HG02588 (cell line): Measurements from ENCODE around the gene SORCS2.

ENCODE experiments used
- ATAC-seq: cut with Tn5 transposase; IDR thresholded peaks from one replicate; pipeline ENCODE4 v1.9.1; 2021; ENCODE audit warnings: mild to moderate bottlenecking, moderate library complexity; ENCODE audit not compliant: unreplicated experiment

The SORCS2 gene

DNA sequence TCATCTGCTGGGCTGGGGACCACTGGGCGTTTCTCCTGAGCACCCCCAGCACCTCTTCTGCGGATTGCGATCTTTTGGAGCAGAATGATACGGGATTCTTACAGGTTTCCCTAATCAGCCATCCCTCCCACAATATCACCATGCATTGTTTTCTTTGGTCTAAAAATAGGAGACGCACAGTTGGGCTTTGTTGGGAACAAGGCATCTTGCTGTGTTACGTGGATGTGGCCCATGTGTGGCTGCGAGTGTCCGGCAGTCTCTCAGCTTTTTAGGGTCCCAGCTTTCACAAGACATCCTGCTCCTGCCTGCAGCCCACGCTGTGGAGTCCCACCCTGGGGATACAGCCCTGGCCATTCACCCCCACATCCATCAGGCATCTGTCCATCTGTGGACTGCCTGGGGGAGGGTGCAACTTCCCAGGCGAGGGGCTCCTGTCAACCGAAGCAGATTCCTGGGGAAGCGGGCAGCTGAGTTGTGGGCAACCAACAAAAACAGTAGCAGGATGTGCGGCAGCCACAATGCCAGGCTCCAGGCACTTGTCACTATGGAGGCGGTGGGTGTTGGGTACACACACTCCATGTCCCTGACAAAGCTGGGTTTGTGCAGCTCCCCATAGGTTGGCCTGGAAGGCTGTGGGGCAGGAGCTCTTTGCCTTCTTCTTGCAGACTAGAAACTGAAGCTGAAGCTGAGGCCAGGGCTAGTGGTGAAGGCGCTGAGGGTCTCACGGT lies 427.9 kb downstream of the SORCS2 start:
- ATAC-seq = no peak

- ATAC-seq = no peak
These were observed 428.5 kb downstream of the SORCS2 start for GRCh38 chr4:7620814-7621176.

GRCh38 chr4:7621252-7622035 lies 429.1 kb downstream of the SORCS2 start:
- ATAC-seq = no peak

GRCh38 chr4:7622371-7622770 lies 430.0 kb downstream of the SORCS2 start:
- ATAC-seq = no peak

GRCh38 chr4:7623468-7623867 lies 431.1 kb downstream of the SORCS2 start:
- no peak for ATAC-seq

DNA sequence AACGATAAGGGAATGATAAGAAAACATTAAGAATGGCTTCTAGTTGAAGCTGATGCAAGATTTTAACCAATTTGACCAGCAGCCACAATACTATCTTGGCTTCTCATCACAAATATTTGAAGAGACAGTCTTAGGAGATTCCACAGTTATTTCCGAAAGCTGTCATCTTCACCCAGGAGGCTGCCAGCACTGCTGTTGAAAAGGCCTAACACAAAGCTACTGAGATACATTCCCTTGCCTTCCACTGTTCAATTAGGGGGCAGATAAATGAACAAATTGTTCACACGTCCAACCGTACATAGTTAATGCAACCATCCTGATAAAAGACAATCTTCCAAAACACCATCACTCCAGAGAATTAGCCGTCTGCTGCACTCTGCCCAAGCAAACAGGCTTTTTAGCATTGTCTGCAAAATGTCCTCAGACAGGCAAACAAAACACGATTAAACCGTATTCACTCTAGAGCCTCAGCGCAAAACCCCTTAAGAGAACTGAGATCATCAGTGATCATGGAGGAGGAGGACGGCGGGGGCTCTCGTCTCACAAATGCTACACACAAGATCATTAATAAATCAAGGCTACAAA lies 432.1 kb downstream of the SORCS2 start:
- no peak for ATAC-seq

DNA sequence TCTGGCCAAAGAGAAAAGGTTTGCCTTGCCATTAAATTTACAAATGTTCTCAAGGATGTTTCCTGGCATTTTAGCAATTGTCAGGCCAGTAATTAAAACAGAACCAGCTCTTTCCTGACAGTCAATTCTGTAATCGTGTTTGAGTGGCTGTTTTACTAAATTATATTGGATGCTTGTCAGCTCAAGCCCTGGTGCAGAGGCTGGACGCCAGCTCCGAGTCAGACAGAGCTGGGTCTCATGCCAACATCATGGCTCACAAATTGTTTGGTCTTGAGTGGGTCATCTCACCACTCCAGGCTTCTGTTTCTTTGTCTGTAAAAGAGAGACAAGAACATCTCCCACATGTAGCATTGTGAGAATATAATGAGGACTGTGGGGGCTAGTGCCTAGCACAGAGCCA lies 432.7 kb downstream of the SORCS2 start:
- no peak for ATAC-seq

DNA sequence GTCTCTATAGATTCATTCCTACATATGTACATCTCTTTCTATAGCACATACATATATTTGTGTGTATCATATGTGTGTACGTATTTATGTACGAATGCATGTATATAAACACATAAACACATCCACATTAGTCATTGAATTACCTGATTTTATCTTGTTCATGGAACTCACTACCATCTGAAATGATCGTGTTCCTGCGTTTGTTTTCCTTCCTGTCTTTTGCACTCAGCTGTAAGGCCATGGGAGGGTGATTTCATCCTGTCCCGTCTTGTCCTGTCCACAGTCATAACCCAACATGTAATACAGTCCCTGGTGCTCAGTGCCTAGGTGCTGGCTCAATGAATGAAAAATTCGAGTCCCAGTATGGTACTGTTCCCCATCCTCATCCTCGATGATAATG lies 434.2 kb downstream of the SORCS2 start:
- ATAC-seq = no peak

DNA sequence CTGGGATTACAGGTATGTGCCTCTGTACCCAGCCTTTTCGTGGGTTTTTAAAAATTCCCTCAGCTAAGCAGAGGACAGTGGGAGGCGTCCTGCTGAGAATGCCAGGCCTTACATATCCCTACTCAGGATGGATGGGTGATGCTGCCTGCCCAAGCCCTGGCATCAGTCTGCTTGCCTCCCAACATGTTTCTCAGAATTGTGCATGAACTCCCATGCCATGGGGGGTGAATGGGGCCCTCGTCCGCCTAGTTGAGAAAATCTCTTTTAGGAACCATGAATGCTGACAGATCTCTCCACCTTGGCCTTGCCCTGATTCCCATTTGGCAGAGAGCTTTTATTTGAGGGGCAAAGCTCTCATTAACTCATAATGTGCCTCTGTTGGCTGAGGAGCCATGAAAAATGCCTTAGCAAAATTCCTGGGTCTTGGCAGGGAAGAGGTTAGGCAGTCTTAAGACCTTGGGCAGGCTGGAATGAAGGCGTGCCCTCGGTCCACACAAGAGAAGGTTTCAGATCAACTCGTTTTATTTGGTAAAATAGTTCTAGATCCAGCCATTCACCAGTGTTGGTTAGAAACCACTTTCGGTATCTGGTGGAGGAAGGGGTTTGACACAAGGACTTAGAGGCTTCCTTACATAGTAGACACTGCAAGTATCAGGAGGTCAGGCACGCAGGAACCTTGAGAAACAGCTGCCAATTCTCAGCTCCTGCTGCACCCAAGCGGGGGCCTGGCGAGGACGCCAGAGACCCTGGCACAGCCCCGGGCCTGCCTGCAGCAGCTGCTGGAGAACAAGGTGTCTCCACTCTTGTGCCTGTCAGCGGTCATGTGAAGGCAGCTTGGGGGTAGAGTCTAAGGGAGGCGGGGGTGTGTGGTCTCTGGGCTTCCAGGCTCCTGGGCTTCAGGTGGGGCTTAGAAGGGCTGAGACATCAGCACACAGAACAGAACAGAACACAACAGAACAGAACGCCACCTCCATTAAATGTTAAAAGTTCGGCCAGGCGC lies 435.2 kb downstream of the SORCS2 start:
- ATAC-seq = no peak

DNA sequence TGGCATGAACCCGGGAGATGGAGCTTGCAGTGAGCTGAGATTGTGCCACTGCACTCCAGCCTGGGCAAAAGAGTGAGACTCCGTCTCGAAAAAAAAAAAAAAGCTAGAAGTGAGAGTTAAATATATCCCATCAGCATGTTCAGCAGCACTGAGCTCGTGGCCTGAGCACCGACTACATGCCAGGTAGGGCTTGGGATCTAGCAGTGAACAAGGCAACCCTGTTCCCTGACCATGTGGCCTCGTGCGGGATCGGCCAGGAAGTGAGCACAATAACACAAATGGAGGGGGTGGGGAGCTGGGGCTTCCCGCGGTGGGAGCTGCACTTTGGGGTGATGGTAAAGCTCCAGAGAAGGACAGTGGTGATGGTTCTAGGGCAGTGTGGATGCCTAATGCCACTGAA lies 436.1 kb downstream of the SORCS2 start:
- no peak for ATAC-seq

GRCh38 chr4:7629501-7630254 lies 437.3 kb downstream of the SORCS2 start:
- no peak for ATAC-seq

DNA sequence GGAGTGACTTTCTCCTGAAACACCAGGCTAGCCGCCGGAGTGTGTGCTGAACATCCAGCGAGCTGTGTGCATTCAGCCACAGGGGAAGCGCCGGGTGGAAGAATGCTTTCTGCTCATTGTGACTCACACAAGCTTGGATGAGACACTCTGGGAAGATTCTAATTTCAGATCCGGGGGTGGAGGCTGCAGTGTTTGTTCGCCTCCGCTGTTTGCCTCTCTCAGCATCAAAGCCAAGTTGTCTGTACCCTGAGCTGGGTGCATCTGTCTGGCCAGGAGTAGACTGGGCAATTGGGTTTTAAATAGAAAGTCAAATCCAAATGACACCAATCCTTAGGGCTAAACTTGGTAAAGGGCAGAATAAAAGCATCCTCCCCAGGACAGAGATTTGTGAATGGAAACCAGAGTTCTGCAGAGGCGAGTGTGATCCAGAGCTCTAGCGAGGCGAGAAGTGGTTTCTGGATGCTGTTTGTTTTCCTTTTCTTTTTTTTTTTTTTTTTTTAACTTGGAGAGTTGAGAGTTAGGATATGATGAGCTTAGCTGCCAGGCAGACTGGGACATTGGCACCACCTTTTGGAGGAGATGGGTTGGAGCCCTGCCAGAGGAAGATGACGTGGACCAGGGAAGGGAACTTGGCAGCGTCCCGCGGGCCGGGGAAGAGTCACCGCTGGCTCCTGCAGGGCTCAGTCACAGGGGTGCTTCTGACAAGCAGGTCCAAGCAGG lies 438.4 kb downstream of the SORCS2 start:
- ATAC-seq = no peak

- no peak for ATAC-seq
These were observed 439.1 kb downstream of the SORCS2 start for GRCh38 chr4:7631288-7632014.

DNA sequence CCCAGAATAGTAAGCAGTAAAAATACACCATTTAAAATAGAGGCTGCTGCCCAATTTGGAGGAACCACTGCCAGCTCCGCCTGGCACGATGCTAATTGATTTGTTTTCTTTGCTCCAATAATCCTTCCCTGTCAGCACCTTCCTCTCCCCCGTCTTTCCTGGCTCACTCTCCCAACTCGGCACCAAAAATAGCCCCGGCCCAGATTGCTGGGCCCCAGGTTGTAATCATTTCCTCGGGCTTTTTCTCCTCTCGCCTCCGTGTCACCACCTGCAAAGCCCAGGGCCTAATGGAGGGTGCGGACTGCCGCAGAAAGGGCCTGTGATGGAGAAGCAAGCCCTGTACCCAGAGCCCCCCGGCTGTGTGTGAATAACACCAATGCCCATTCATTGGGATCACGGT lies 440.0 kb downstream of the SORCS2 start:
- ATAC-seq = no peak

DNA sequence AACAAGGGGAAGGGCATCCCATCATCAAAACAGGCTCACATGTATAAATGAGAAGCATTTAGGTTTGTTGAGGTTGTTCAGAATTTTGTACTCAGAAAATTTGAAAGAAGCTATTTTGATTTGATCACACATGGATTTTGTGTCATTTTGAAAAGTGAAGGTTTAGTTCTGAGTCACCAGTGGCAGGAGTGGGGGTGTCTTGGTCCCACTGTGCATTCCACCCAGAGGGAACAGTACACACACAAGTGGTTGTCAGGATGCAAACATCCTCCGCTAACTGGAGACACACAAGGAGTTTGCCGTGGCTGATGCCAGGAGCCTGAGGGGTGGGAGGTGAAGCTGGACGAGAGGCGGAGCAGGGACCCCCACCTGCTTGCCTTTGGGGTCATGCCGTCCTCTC lies 440.6 kb downstream of the SORCS2 start:
- no peak for ATAC-seq

DNA sequence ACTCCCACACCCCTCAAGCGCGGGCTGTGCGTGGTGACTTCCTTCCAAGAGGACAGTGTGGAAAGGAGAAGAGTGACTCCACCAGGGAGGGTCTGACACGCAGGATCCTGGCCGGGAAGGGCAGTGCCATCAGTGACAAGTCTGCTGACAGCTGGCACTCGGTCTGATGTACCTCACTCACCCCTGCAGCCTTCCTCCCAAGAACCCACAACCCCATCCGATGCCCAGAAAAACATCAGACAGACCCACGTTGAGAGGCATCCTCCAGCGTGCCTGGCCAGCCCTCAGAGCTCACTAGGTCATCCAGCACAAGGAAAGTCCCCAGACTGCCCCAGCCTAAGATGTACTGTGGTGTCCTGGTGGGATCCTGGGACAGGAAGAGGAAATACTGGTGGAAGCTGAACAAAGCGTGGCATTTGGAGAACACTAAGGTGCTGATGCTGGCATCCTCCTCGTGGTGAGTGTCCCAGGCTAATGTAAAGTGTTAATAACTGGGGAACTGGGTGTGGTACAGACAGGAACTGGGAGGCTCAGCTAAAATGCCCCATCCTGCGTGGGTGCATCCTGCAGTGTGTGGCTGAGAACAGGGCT lies 442.4 kb downstream of the SORCS2 start:
- no peak for ATAC-seq

DNA sequence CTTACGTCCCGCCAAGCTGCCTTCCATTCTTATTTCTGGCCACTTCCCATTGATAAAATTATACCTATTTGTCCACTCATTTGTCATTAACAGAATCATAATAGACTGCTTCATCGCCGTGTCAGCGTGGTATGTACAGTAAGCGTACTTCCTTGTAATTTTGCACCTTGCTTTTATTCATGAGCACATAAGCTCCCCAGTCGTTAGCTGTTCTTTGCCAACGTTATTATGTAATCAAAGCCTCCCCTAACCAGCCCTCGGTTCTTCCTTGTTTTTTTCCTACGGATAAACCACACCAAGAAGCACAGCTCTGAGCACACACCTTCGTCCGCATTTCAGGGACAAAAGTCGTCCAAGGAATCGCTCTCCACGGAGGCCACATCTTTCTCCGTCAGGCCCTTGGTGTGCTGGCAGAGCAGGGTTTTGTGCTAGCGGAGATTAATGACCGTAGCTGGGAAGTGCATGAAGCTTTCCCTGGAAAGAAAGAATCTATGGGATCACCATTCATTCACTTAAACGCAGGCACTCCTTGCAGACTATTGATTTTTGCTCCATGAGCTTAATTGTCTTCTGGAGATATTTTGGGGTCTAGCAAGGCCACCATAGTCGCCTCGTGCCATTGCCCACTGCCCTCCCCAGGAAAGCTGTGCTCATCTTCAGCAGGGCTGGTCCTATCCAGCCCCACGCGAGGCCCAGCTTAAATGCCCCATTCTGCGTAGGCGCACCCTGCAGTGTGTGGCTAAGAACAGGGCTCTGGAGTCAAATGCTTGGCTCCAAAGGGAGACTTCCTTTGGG lies 443.3 kb downstream of the SORCS2 start:
- ATAC-seq = no peak

DNA sequence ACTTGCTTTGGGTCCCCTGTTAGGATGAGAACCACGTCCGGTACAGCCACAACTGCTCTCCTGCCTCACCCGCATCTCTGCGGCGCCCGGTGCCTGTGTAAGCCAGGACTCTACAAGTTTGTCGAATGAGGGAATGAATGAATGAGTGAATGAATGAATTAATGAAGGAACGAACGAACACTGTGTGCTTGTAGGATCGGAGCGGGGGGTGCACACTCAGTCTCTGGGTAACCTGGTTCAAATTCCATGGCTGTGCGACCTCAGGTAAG lies 443.8 kb downstream of the SORCS2 start:
- no peak for ATAC-seq
